ENCODE measurements around the gene MAP3K1. TPM values are rescaled to one million over a fixed set of nuclear protein-coding genes. Genes with fewer than 3 reads are reported as not detected.

Gene MAP3K1
- total and polyA plus RNA-seq, 9 of the 15 experiments (the other 6 are each of a cell fraction or from before 2014, with no cell fraction given), result 3.9 to 13.9 (median 7.5) TPM

DNA sequence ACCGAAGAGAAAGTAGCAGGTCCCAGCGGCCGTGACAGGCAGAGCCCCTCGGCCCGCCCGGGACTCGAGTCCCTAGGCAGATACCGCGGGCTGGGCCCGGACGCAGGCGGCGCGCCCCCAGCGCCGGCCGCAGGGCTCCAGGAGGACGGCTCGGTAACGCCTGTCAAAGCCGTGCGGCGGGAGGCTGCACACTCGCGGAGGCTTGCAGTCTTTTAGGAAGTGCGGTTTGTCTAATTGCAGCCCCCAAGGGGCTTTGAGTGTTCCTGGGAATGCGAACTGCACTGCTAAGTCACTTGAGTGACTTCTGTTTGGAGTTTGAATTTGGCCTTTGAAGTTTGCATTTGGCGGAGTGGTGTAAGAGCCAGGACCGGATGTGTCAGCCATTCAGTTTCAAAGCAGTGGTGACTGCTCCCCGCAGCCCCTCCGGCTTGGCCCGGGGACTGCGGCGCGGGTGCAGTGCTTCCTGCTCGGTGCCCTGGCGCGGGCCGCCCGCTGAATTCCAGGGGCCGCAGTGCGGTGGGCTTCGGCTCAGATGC, 1.3 kb downstream of the MAP3K1 start (continued):
- TF ChIP-seq ETV6 (IDR thresholded peaks at IDR 0.05; ENCODE audit: borderline replicate concordance in 1 of 2, low read depth in 2 of 2, low read length in 1 of 2) (no peak), ETV6 (CRISPR knock-in tag; IDR thresholded peaks at IDR 0.05; ENCODE audit: borderline replicate concordance) (no peak), ZNF175 (CRISPR knock-in tag; IDR thresholded peaks at IDR 0.05; ENCODE audit: low read depth) (no peak), HNRNPK (IDR thresholded peaks at IDR 0.05; ENCODE audit: low read depth, low read length, poor library complexity, severe bottlenecking) (no peak), SAFB2 (IDR thresholded peaks at IDR 0.05; ENCODE audit: borderline replicate concordance, low read depth, low read length, severe bottlenecking) (no peak), ILF3 (IDR thresholded peaks at IDR 0.05; ENCODE audit: borderline replicate concordance) (no peak), CREM (IDR thresholded peaks at IDR 0.05; ENCODE audit: low read depth) (no peak), HNRNPLL (IDR thresholded peaks at IDR 0.05; ENCODE audit: low read depth, low read length, poor library complexity, severe bottlenecking) (peak; percentile 87), FOXJ3 (CRISPR knock-in tag; IDR thresholded peaks at IDR 0.05) (no peak), FOXM1 (IDR thresholded peaks at IDR 0.05; ENCODE audit: low read depth) (peak; percentile 30; the same call in 1 of the 2 replicates), FOXM1 (CRISPR knock-in tag; IDR thresholded peaks at IDR 0.05; ENCODE audit: low read depth) (no peak), PTTG1 (tag; IDR thresholded peaks at IDR 0.05; ENCODE audit: low read depth) (no peak), ZKSCAN8 (CRISPR knock-in tag; IDR thresholded peaks at IDR 0.05) (no peak), TCF7 (IDR thresholded peaks at IDR 0.05; ENCODE audit: borderline replicate concordance) (0 out of 2 replicates have a peak, but pooled peaks have one; percentile 39), HSF4 (CRISPR knock-in tag; IDR thresholded peaks at IDR 0.05; ENCODE audit: borderline replicate concordance) (no peak), ZNF780A (CRISPR knock-in tag; IDR thresholded peaks at IDR 0.05) (no peak), MECOM (CRISPR knock-in tag; IDR thresholded peaks at IDR 0.05) (no peak), GABPB2 (CRISPR knock-in tag; conservative IDR thresholded peaks at IDR 0.05) (no peak), SRSF9 (IDR thresholded peaks at IDR 0.05; ENCODE audit: borderline replicate concordance, low read depth, low read length) (no peak), POLR2AphosphoS5 (IDR thresholded peaks at IDR 0.05; ENCODE audit: control insufficient read depth, insufficient read depth, low read depth, low read length) (0 out of 2 replicates have a peak, but pooled peaks have one; percentile 27)
- TF ChIP-seq, protein P1, sequence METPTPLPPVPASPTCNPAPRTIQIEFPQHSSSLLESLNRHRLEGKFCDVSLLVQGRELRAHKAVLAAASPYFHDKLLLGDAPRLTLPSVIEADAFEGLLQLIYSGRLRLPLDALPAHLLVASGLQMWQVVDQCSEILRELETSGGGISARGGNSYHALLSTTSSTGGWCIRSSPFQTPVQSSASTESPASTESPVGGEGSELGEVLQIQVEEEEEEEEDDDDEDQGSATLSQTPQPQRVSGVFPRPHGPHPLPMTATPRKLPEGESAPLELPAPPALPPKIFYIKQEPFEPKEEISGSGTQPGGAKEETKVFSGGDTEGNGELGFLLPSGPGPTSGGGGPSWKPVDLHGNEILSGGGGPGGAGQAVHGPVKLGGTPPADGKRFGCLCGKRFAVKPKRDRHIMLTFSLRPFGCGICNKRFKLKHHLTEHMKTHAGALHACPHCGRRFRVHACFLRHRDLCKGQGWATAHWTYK (CRISPR knock-in tag; IDR thresholded peaks at IDR 0.05), result no peak
- TF ChIP-seq, protein P2, sequence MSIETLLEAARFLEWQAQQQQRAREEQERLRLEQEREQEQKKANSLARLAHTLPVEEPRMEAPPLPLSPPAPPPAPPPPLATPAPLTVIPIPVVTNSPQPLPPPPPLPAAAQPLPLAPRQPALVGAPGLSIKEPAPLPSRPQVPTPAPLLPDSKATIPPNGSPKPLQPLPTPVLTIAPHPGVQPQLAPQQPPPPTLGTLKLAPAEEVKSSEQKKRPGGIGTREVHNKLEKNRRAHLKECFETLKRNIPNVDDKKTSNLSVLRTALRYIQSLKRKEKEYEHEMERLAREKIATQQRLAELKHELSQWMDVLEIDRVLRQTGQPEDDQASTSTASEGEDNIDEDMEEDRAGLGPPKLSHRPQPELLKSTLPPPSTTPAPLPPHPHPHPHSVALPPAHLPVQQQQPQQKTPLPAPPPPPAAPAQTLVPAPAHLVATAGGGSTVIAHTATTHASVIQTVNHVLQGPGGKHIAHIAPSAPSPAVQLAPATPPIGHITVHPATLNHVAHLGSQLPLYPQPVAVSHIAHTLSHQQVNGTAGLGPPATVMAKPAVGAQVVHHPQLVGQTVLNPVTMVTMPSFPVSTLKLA (conservative IDR thresholded peaks at IDR 0.05), result peak in 1 of 2 experiments; percentile 58; a peak in 3 of 4 replicates
